IMR-90 (cell line): ENCODE measurements around the gene ATRN. TPM values are rescaled to one million over a fixed set of nuclear protein-coding genes. Genes with fewer than 3 reads are reported as not detected.

Experiments used
- ATAC-seq: fragments of 200-7000 bp; cut with Tn5 transposase; 2 replicates; pipeline ENCODE4 v1.9.1; 2020; ENCODE audit warnings: low read depth, mild to moderate bottlenecking, moderate library complexity
- BruUV-seq: library from RNA; stranded (reverse); fragments of 400-500 nt; replicated peaks from 2 replicates; lab custom pipeline; 2021; lab: Mats Ljungman, UMichigan
- CTCF ChIA-PET: fragments of 300-600 bp; formaldehyde crosslinking; extraction: SDS; loops from one replicate; lab custom pipeline; 2021; ENCODE audit warnings: antibody characterized with exemption; lab: Yijun Ruan, JAX
- POLR2A ChIA-PET: fragments of 300-600 bp; sonication (Branson Sonifier 250); formaldehyde crosslinking; loops from one replicate; lab custom pipeline; 2022; ENCODE audit warnings: antibody characterized with exemption; ENCODE audit not compliant: unreplicated experiment; lab: Charles Lee
- DNase-seq: peaks from one replicate; pipeline ENCODE4 v3.0.0; 2013
- H2AFZ ChIP-seq: replicated peaks from 2 replicates; pipeline ENCODE3; 2013; ENCODE audit warnings: low read length, mild to moderate bottlenecking; ENCODE audit not compliant: poor library complexity
- H2AK5ac ChIP-seq: 2 replicates; pipeline ENCODE4 v1.6.1; 2013; ENCODE audit warnings: low read depth, low read length, inconsistent platforms
- H2AK9ac ChIP-seq: replicated peaks from 2 replicates; pipeline ENCODE3; 2013; ENCODE audit warnings: mild to moderate bottlenecking, low read depth, low read length, moderate library complexity; ENCODE audit not compliant: poor library complexity
- H2BK120ac ChIP-seq: 2 replicates; pipeline ENCODE4 v1.6.1; 2013; ENCODE audit warnings: low read depth, low read length, inconsistent platforms
- H2BK15ac ChIP-seq: 3 replicates; pipeline ENCODE4 v1.6.1; 2013; ENCODE audit warnings: low read depth, low read length, inconsistent platforms
- H2BK20ac ChIP-seq: 2 replicates; pipeline ENCODE4 v1.6.1; 2013; ENCODE audit warnings: low read depth, mild to moderate bottlenecking, inconsistent platforms, low read length, moderate library complexity
- H2BK5ac ChIP-seq: 2 replicates; pipeline ENCODE4 v1.6.1; 2013; ENCODE audit warnings: mild to moderate bottlenecking, low read depth, low read length, inconsistent platforms; ENCODE audit not compliant: poor library complexity, severe bottlenecking
- H3K14ac ChIP-seq: replicated peaks from 2 replicates; pipeline ENCODE4 v1.6.1; 2013; ENCODE audit warnings: low read depth, low read length, inconsistent platforms
- H3K18ac ChIP-seq: 2 replicates; pipeline ENCODE4 v1.6.1; 2013; ENCODE audit warnings: low read depth, low read length, control low read depth
- H3K23ac ChIP-seq: 2 replicates; pipeline ENCODE4 v1.6.1; 2013; ENCODE audit warnings: low read depth, low read length, inconsistent platforms
- H3K27ac ChIP-seq: 2 replicates; pipeline ENCODE4 v1.5.1; 2013; ENCODE audit warnings: mild to moderate bottlenecking, control low read depth, low read length; ENCODE audit not compliant: insufficient read depth
- H3K27me3 ChIP-seq: 2 replicates; pipeline ENCODE4 v1.6.1; 2013; ENCODE audit warnings: low read length; ENCODE audit not compliant: control insufficient read depth, insufficient read depth
- H3K36me3 ChIP-seq: 2 replicates; pipeline ENCODE4 v1.6.1; 2013; ENCODE audit warnings: low read length, mixed read lengths; ENCODE audit not compliant: control insufficient read depth, insufficient read depth
- H3K4ac ChIP-seq: 2 replicates; pipeline ENCODE4 v1.6.1; 2013; ENCODE audit warnings: low read depth, low read length, inconsistent platforms
- H3K4me1 ChIP-seq: 2 replicates; pipeline ENCODE4 v1.6.1; 2013; ENCODE audit warnings: low read length, mixed read lengths; ENCODE audit not compliant: control insufficient read depth, insufficient read depth
- H3K4me2 ChIP-seq: 2 replicates; pipeline ENCODE4 v1.6.1; 2013; ENCODE audit warnings: low read depth, mild to moderate bottlenecking, control low read depth, low read length, moderate library complexity
- H3K4me3 ChIP-seq: 2 replicates; pipeline ENCODE4 v1.5.1; 2013; ENCODE audit warnings: low read depth, mild to moderate bottlenecking, control low read depth, low read length, moderate library complexity; ENCODE audit not compliant: insufficient read depth
- H3K56ac ChIP-seq: 2 replicates; pipeline ENCODE4 v1.6.1; 2013; ENCODE audit warnings: low read length, inconsistent platforms; ENCODE audit not compliant: insufficient read depth; ENCODE audit errors: extremely low read depth
- H3K79me1 ChIP-seq, 2 experiments: 2 replicates each; pipeline ENCODE4 v1.6.1; 2013; ENCODE audit warnings: low read length in 2 of 2, inconsistent platforms in 1 of 2, low read depth in 1 of 2
- H3K9ac ChIP-seq: 2 replicates; pipeline ENCODE4 v1.6.1; 2013; ENCODE audit warnings: low read depth, low read length, control low read depth
- H3K9me1 ChIP-seq: 2 replicates; pipeline ENCODE4 v1.6.1; 2013; ENCODE audit warnings: low read length, inconsistent platforms; ENCODE audit not compliant: insufficient read depth
- H3K9me3 ChIP-seq: 2 replicates; pipeline ENCODE4 v1.6.1; 2013; ENCODE audit warnings: low read length; ENCODE audit not compliant: control insufficient read depth, insufficient read depth
- H4K20me1 ChIP-seq: 2 replicates; pipeline ENCODE4 v1.6.1; 2013; ENCODE audit warnings: low read length, inconsistent platforms; ENCODE audit not compliant: insufficient read depth
- H4K5ac ChIP-seq: 2 replicates; pipeline ENCODE4 v1.6.1; 2013; ENCODE audit warnings: mild to moderate bottlenecking, low read depth, low read length, control low read depth
- H4K8ac ChIP-seq, 2 experiments: 2 replicates each; pipeline ENCODE4 v1.6.1; 2013; ENCODE audit warnings: low read depth in 2 of 2, low read length in 2 of 2, control low read depth in 1 of 2, inconsistent platforms in 1 of 2
- H4K91ac ChIP-seq: 2 replicates; pipeline ENCODE4 v1.6.1; 2013; ENCODE audit warnings: low read depth, low read length, inconsistent platforms; ENCODE audit not compliant: insufficient read depth
- BHLHE40 ChIP-seq: fragments of 150-350 bp; IDR thresholded peaks from 2 replicates; pipeline ENCODE4 v1.6.1; 2016; ENCODE audit warnings: mild to moderate bottlenecking, low read depth, low read length
- CEBPB ChIP-seq: IDR thresholded peaks from 2 replicates; pipeline ENCODE4 v1.6.1; 2012; ENCODE audit warnings: low read depth, low read length, improper control_type of control experiment
- CHD1 ChIP-seq: IDR thresholded peaks from 2 replicates; pipeline ENCODE4 v1.6.1; 2012; ENCODE audit warnings: low read depth, low read length, improper control_type of control experiment
- FOS ChIP-seq: fragments of 150-350 bp; IDR thresholded peaks from 2 replicates; pipeline ENCODE4 v1.6.1; 2016; ENCODE audit warnings: low read depth, low read length
- MAFK ChIP-seq: IDR thresholded peaks from 2 replicates; pipeline ENCODE4 v1.6.1; 2012; ENCODE audit warnings: low read depth, low read length, improper control_type of control experiment
- MAZ ChIP-seq: IDR thresholded peaks from 2 replicates; pipeline ENCODE4 v1.6.1; 2012; ENCODE audit warnings: low read depth, mild to moderate bottlenecking, low read length, improper control_type of control experiment, moderate library complexity, borderline replicate concordance
- MXI1 ChIP-seq: IDR thresholded peaks from 2 replicates; pipeline ENCODE4 v1.6.1; 2012; ENCODE audit warnings: low read depth, mild to moderate bottlenecking, low read length, moderate library complexity, borderline replicate concordance
- NFE2L2 ChIP-seq: fragments of 150-350 bp; IDR thresholded peaks from 2 replicates; pipeline ENCODE4 v1.6.1; 2016; ENCODE audit warnings: low read depth, mild to moderate bottlenecking, low read length
- POLR2A ChIP-seq: IDR thresholded peaks from 2 replicates; pipeline ENCODE4 v1.6.1; 2012; ENCODE audit warnings: mild to moderate bottlenecking, low read depth, low read length
- RAD21 ChIP-seq: IDR thresholded peaks from 2 replicates; pipeline ENCODE4 v1.6.1; 2012; ENCODE audit warnings: low read length, improper control_type of control experiment
- RCOR1 ChIP-seq: IDR thresholded peaks from 2 replicates; pipeline ENCODE4 v1.6.1; 2012; ENCODE audit warnings: mild to moderate bottlenecking, low read length, improper control_type of control experiment; ENCODE audit not compliant: insufficient replicate concordance
- RFX5 ChIP-seq: IDR thresholded peaks from 2 replicates; pipeline ENCODE4 v1.8.0; 2012; ENCODE audit warnings: low read depth, mild to moderate bottlenecking, low read length, moderate library complexity
- SMC3 ChIP-seq: fragments of 150-350 bp; IDR thresholded peaks from 2 replicates; pipeline ENCODE4 v1.6.1; 2016; ENCODE audit warnings: low read depth, mild to moderate bottlenecking, antibody characterized with exemption, low read length, moderate library complexity
- WGBS, 2 experiments: methylation state at CpG; one replicate each; pipeline versions ENCODE4 v1.1.5 to v1.1.7; 2013; ENCODE audit warnings: missing lambda C conversion rate in 2 of 2; ENCODE audit not compliant: insufficient read length in 1 of 2; ENCODE audit errors: extremely low coverage in 2 of 2; 5-methylcytosine and 5-hydroxymethylcytosine counted together
- dilution Hi-C: fragments of 300-500 bp; cut with HindIII; formaldehyde crosslinking; loops from one replicate; pipeline ENCODE4 v1.14.3; 2018; ENCODE audit warnings: low sequenced_read_pairs; ENCODE audit not compliant: unreplicated experiment
- in situ Hi-C: fragments of 300-500 bp; cut with MboI; formaldehyde crosslinking; loops from 3 replicates; pipeline ENCODE4 v1.14.3; 2019; ENCODE audit warnings: low sequenced_read_pairs, inconsistent platforms, mixed read lengths
- intact Hi-C: fragments of 100-400 bp; cut with micrococcal nuclease; formaldehyde crosslinking; loops from 2 replicates; pipeline ENCODE4 v1.10.0; 2022
- polyA plus RNA-seq, 3 experiments: library from polyadenylated mRNA; depleted of rRNA; stranded (reverse); fragments of >200 nt; gene quantifications; 2 replicates each; pipeline ENCODE4 v1.2.3, GENCODE V29; 2012; ENCODE audit warnings: low replicate concordance in 1 of 3
- total RNA-seq: library from RNA; depleted of rRNA; stranded (reverse); fragments of >200 nt; gene quantifications from 2 replicates; pipeline ENCODE4 v1.2.3, GENCODE V29; 2012
- TF ChIP-seq, protein P1 (sequence below): conservative IDR thresholded peaks from 2 replicates; pipeline ENCODE4 v1.5.1; 2012; ENCODE audit warnings: mild to moderate bottlenecking, low read depth, low read length, improper control_type of control experiment
- TF ChIP-seq, protein P2 (sequence below): fragments of 150-350 bp; IDR thresholded peaks from 2 replicates; pipeline ENCODE4 v1.6.1; 2016; ENCODE audit warnings: low read depth, mild to moderate bottlenecking, low read length, moderate library complexity, borderline replicate concordance
- TF ChIP-seq, protein P3 (sequence below): fragments of 150-350 bp; IDR thresholded peaks from 2 replicates; pipeline ENCODE4 v1.6.1; 2017; ENCODE audit warnings: mild to moderate bottlenecking, antibody characterized with exemption, low read length, low read depth

ATRN gene
- total and polyA plus RNA-seq, 2 of the 4 experiments (the other 2 are of a cell fraction): 32.3 to 46.2 TPM

DNA sequence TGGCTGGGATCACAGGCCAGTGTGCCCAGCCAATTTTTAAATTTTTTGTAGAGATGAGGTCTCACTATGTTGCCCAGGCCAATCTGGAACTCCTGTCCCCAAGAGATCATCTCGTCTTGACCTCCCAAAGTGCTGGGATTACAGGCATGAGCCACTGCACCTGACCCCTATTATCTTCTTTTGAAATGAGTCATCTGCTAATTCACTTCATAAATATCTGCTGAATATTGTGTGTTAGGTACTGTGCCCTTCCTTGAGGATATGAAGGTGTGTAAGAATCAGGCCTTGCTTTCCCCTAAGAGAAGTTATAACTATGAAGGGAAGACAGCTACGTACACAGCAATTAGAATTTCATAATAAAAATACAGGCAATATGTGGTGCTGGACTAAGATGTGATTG is 8.2 kb downstream of the ATRN start:
- Histone ChIP-seq H3K9me1 (peaks cover 13% of the 10 kb centered on the region), H3K27me3 (no peaks in the 10 kb centered on the region), H3K23ac (no peak overlapping the region), H3K4me2 (no peak overlapping the region), H2AK5ac (no peak overlapping the region), H4K91ac (no peak overlapping the region), H4K5ac (no peak overlapping the region), H2BK120ac (no peak overlapping the region), H4K20me1 (peaks cover 23% of the 10 kb centered on the region; the same call in 1 of the 2 replicates), H3K18ac (no peak overlapping the region), H2AFZ (no peak overlapping the region), H3K36me3 (no peaks in the 10 kb centered on the region), H4K8ac (no peak overlapping the region), H3K14ac (no peak overlapping the region), H3K9me3 (no peaks in the 10 kb centered on the region), H3K27ac (no peak overlapping the region), H3K56ac (no peak overlapping the region), H2BK15ac (no peak overlapping the region), H3K4me1 (0 out of 2 replicates have a peak, but pooled peaks cover 3% of the 10 kb centered on the region), H3K79me1 (peaks cover 18 to 46% of the 10 kb centered on the region in 2 experiments), H2AK9ac (no peak overlapping the region), H3K4ac (no peak overlapping the region), H3K4me3 (no peak overlapping the region), H2BK20ac (no peak overlapping the region), H3K9ac (no peak overlapping the region), H2BK5ac (no peak overlapping the region)
- in situ Hi-C loops: no loop called here
- CTCF ChIA-PET: no interaction called here
- no CpG with 5 or more reads among the region's 2 CpGs for WGBS, 2 experiments
- DNase-seq (no peak), ATAC-seq (no peak)
- TF ChIP-seq SMC3: no peak
- no peak for TF ChIP-seq POLR2A
- TF ChIP-seq BHLHE40: no peak
- no peak for TF ChIP-seq MAFK
- no peak for TF ChIP-seq RFX5
- no peak for TF ChIP-seq NFE2L2
- TF ChIP-seq CEBPB: no peak
- no peak for TF ChIP-seq CHD1
- TF ChIP-seq, protein P1, sequence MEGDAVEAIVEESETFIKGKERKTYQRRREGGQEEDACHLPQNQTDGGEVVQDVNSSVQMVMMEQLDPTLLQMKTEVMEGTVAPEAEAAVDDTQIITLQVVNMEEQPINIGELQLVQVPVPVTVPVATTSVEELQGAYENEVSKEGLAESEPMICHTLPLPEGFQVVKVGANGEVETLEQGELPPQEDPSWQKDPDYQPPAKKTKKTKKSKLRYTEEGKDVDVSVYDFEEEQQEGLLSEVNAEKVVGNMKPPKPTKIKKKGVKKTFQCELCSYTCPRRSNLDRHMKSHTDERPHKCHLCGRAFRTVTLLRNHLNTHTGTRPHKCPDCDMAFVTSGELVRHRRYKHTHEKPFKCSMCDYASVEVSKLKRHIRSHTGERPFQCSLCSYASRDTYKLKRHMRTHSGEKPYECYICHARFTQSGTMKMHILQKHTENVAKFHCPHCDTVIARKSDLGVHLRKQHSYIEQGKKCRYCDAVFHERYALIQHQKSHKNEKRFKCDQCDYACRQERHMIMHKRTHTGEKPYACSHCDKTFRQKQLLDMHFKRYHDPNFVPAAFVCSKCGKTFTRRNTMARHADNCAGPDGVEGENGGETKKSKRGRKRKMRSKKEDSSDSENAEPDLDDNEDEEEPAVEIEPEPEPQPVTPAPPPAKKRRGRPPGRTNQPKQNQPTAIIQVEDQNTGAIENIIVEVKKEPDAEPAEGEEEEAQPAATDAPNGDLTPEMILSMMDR: no peak
- TF ChIP-seq, protein P2, sequence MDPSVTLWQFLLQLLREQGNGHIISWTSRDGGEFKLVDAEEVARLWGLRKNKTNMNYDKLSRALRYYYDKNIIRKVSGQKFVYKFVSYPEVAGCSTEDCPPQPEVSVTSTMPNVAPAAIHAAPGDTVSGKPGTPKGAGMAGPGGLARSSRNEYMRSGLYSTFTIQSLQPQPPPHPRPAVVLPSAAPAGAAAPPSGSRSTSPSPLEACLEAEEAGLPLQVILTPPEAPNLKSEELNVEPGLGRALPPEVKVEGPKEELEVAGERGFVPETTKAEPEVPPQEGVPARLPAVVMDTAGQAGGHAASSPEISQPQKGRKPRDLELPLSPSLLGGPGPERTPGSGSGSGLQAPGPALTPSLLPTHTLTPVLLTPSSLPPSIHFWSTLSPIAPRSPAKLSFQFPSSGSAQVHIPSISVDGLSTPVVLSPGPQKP: no peak
- no peak for TF ChIP-seq RAD21
- no peak for TF ChIP-seq FOS
- TF ChIP-seq MXI1: no peak
- no peak for TF ChIP-seq MAZ
- no peak for TF ChIP-seq RCOR1
- TF ChIP-seq, protein P3, sequence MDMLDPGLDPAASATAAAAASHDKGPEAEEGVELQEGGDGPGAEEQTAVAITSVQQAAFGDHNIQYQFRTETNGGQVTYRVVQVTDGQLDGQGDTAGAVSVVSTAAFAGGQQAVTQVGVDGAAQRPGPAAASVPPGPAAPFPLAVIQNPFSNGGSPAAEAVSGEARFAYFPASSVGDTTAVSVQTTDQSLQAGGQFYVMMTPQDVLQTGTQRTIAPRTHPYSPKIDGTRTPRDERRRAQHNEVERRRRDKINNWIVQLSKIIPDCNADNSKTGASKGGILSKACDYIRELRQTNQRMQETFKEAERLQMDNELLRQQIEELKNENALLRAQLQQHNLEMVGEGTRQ: no peak
- BruUV-seq: no TSS peak
- intact Hi-C loops: loop anchor here (10.0 kb wide), 1 partner anchor 264 kb away; no protein-coding TSS in a partner anchor
- dilution Hi-C loops: no loop called here
- POLR2A ChIA-PET: no interaction called here
